TTC549 (cell line): Measurements from ENCODE around the gene SHISA6.

Source experiments
- FAIRE-seq: peaks from 2 replicates; lab custom pipeline; 2012; peaks lifted over from hg19 to GRCh38; lab: Jason Lieb, UNC

The SHISA6 gene

GRCh38 chr17:11598274-11599221 is 357.5 kb downstream of the SHISA6 start, which contains the start of gene DNAH9:
Gene DNAH9, plus strand, starts transcription at chr17:11598470. Its CDS starts 29 bp downstream, at chr17:11598499.
- FAIRE-seq, result no peak

GRCh38 chr17:11601661-11602060 is 360.6 kb downstream of the SHISA6 start:
- no peak for FAIRE-seq

- no peak for FAIRE-seq
Measured at GRCh38 chr17:11608396-11608795, 367.4 kb downstream of the SHISA6 start.

- FAIRE-seq, result no peak
Measured at GRCh38 chr17:11610999-11611566, 370.1 kb downstream of the SHISA6 start.

GRCh38 chr17:11612956-11613355 is 371.9 kb downstream of the SHISA6 start:
- no peak for FAIRE-seq
